DOHH2 (cell line): Measurements from ENCODE around the gene CRYM.

Experiments used
- H3F3A ChIP-seq: fragments of 200-600 bp; sonication (generic), shearing (Covaris generic); 2 replicates; pipeline ENCODE4 v1.6.0; 2016; ENCODE audit warnings: antibody characterized with exemption, mild to moderate bottlenecking; ENCODE audit not compliant: control insufficient read depth, insufficient read depth
- H3K27ac ChIP-seq: fragments of 200-600 bp; sonication (generic); 2 replicates; pipeline ENCODE4 v1.5.1; 2014; ENCODE audit warnings: low read depth, mild to moderate bottlenecking, low read length, moderate library complexity
- H3K27me3 ChIP-seq: fragments of 200-600 bp; sonication (generic); 2 replicates; pipeline ENCODE4 v1.6.1; 2014; ENCODE audit warnings: mild to moderate bottlenecking, low read length, mixed read lengths; ENCODE audit not compliant: control insufficient read depth
- H3K36me3 ChIP-seq: fragments of 200-600 bp; sonication (generic); 2 replicates; pipeline ENCODE4 v1.6.1; 2014; ENCODE audit warnings: mild to moderate bottlenecking, low read length, moderate library complexity, mixed read lengths; ENCODE audit not compliant: control insufficient read depth
- H3K4me1 ChIP-seq: fragments of 200-600 bp; sonication (generic); 2 replicates; pipeline ENCODE4 v1.6.1; 2014; ENCODE audit warnings: mild to moderate bottlenecking, low read length, mixed read lengths; ENCODE audit not compliant: control insufficient read depth
- H3K4me2 ChIP-seq: fragments of 200-600 bp; sonication (generic); 2 replicates; pipeline ENCODE4 v1.6.0; 2014; ENCODE audit warnings: mild to moderate bottlenecking, low read length, moderate library complexity
- H3K4me3 ChIP-seq: fragments of 200-600 bp; sonication (generic); 2 replicates; pipeline ENCODE4 v1.5.1; 2014; ENCODE audit warnings: mild to moderate bottlenecking, low read length, mixed read lengths
- H3K79me2 ChIP-seq: fragments of 200-600 bp; sonication (generic); 2 replicates; pipeline ENCODE4 v1.6.1; 2014; ENCODE audit warnings: mild to moderate bottlenecking, low read length, mixed read lengths; ENCODE audit not compliant: control insufficient read depth
- H3K9me2 ChIP-seq: fragments of 200-600 bp; sonication (generic); replicated peaks from 2 replicates; pipeline ENCODE4 v1.6.1; 2014; ENCODE audit warnings: mild to moderate bottlenecking, low read length, mixed read lengths; ENCODE audit not compliant: control insufficient read depth
- H3K9me3 ChIP-seq: fragments of 200-600 bp; sonication (generic); 2 replicates; pipeline ENCODE4 v1.6.1; 2014; ENCODE audit warnings: antibody characterized with exemption, low read length, mixed read lengths; ENCODE audit not compliant: control insufficient read depth, insufficient read depth
- H4K20me1 ChIP-seq: fragments of 200-600 bp; sonication (generic); 2 replicates; pipeline ENCODE4 v1.6.0; 2014; ENCODE audit warnings: low read depth, mild to moderate bottlenecking, antibody characterized with exemption, low read length, moderate library complexity; ENCODE audit not compliant: control insufficient read depth, insufficient read depth
- CTCF ChIP-seq: fragments of 200-600 bp; sonication (generic); IDR thresholded peaks from one replicate; pipeline ENCODE4 v1.5.1; 2014; ENCODE audit warnings: antibody characterized with exemption, mild to moderate bottlenecking, low read depth, low read length; ENCODE audit not compliant: poor library complexity, severe bottlenecking
- EZH2phosphoT487 ChIP-seq: fragments of 200-600 bp; sonication (generic); IDR thresholded peaks from 2 replicates; pipeline ENCODE4 v1.6.1; 2017; ENCODE audit warnings: borderline replicate concordance, mild to moderate bottlenecking, antibody characterized with exemption, low read length, moderate library complexity, mixed read lengths

Gene CRYM

GRCh38 chr16:21242756-21243155, 35.3 kb downstream of the CRYM start:
- Histone ChIP-seq H3K79me2 (no peaks in the 10 kb centered on the region), H3K4me1 (no peaks in the 10 kb centered on the region), H3K9me3 (no peaks in the 10 kb centered on the region), H4K20me1 (no peaks in the 10 kb centered on the region), H3K27ac (no peak overlapping the region), H3F3A (no peaks in the 10 kb centered on the region), H3K4me3 (no peak overlapping the region), H3K36me3 (no peaks in the 10 kb centered on the region), H3K27me3 (peaks cover 25% of the 10 kb centered on the region), H3K9me2 (no peaks in the 10 kb centered on the region), H3K4me2 (no peak overlapping the region)
- TF ChIP-seq EZH2phosphoT487 (no peak), CTCF (no peak)

GRCh38 chr16:21239646-21240045, 38.4 kb downstream of the CRYM start:
- no peaks in the 10 kb centered on the region for H4K20me1 ChIP-seq
- H3K4me1 ChIP-seq, result no peaks in the 10 kb centered on the region
- no peaks in the 10 kb centered on the region for H3K79me2 ChIP-seq
- H3K9me2 ChIP-seq, result no peaks in the 10 kb centered on the region
- H3K4me3 ChIP-seq, result no peak overlapping the region
- H3F3A ChIP-seq, result no peaks in the 10 kb centered on the region
- no peaks in the 10 kb centered on the region for H3K9me3 ChIP-seq
- H3K36me3 ChIP-seq, result no peaks in the 10 kb centered on the region
- TF ChIP-seq EZH2phosphoT487 (no peak), CTCF (no peak)
- no peak overlapping the region for H3K4me2 ChIP-seq
- H3K27ac ChIP-seq, result no peak overlapping the region
- H3K27me3 ChIP-seq, result peaks cover 13% of the 10 kb centered on the region

GRCh38 chr16:21236831-21237230, 41.3 kb downstream of the CRYM start:
- H3K4me3 ChIP-seq, result no peak overlapping the region

More at GRCh38 chr16:21236831-21237230, 41.3 kb downstream of the CRYM start:
- Histone ChIP-seq H3K4me2 (no peak overlapping the region), H3K4me1 (no peaks in the 10 kb centered on the region), H3K27me3 (peaks cover 13% of the 10 kb centered on the region), H3K9me2 (no peaks in the 10 kb centered on the region), H3K9me3 (no peaks in the 10 kb centered on the region), H3K36me3 (no peaks in the 10 kb centered on the region), H3K27ac (no peak overlapping the region), H3K79me2 (no peaks in the 10 kb centered on the region), H4K20me1 (no peaks in the 10 kb centered on the region), H3F3A (no peaks in the 10 kb centered on the region)
- TF ChIP-seq CTCF, result no peak
- TF ChIP-seq EZH2phosphoT487, result no peak
